ENCODE data around the gene COL5A1.

- TF ChIP-seq CTCF (IDR thresholded peaks at IDR 0.05), result no peak
- TF ChIP-seq POLR2A (IDR thresholded peaks at IDR 0.05), result no peak
Observed at GRCh38 chr9:134861595-134862334, 220.2 kb downstream of the COL5A1 start.
